ENCODE measurements around the gene ACOXL. TPM values are rescaled to one million over a fixed set of nuclear protein-coding genes. Genes with fewer than 3 reads are reported as not detected.

Gene ACOXL
- total and polyA plus RNA-seq, 12 donors: 0.05 to 0.19 (median 0.12) TPM; not detected in 8

DNA sequence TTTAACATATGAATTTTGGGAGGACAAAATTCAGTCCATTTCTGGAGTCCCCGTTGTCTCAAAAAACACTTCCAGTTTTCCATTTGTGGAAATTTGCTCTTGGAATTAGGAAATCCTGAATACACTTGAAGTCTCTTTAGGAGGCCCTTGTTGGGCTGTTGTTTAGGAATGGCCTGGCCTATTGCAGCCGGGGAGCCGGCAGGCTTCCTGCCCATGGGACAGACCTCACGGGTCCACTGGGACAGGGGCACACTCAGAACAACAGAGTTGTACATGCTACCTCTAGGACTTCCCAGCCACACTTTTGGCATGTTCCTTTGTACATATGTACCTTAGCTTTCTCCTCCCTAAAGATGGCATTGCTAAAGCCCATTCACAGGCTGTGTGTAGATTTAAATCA lies 57.3 kb downstream of the ACOXL start:
- no peaks in the 10 kb centered on the region for H3K36me3 ChIP-seq (replicated peaks in 1 of 2)
- WGBS, 4 donors: 85 to 100% (median 92%) methylated on average over 4 of the region's 4 CpGs
- H3K27ac ChIP-seq: no peak overlapping the region
- no peaks in the 10 kb centered on the region for H3K27me3 ChIP-seq
- no peak overlapping the region for H3K4me3 ChIP-seq
- TF ChIP-seq, protein P1, sequence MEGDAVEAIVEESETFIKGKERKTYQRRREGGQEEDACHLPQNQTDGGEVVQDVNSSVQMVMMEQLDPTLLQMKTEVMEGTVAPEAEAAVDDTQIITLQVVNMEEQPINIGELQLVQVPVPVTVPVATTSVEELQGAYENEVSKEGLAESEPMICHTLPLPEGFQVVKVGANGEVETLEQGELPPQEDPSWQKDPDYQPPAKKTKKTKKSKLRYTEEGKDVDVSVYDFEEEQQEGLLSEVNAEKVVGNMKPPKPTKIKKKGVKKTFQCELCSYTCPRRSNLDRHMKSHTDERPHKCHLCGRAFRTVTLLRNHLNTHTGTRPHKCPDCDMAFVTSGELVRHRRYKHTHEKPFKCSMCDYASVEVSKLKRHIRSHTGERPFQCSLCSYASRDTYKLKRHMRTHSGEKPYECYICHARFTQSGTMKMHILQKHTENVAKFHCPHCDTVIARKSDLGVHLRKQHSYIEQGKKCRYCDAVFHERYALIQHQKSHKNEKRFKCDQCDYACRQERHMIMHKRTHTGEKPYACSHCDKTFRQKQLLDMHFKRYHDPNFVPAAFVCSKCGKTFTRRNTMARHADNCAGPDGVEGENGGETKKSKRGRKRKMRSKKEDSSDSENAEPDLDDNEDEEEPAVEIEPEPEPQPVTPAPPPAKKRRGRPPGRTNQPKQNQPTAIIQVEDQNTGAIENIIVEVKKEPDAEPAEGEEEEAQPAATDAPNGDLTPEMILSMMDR (IDR thresholded peaks at IDR 0.05): no peak
- no peak for TF ChIP-seq POLR2A (IDR thresholded peaks at IDR 0.05)
- H3K9me3 ChIP-seq (replicated peaks in 1 of 3): no peaks in the 10 kb centered on the region
- intact Hi-C loops (cut with DNase I): no loop called here
- H3K4me1 ChIP-seq (replicated peaks in 1 of 2): no peaks in the 10 kb centered on the region
- DNase-seq: no peak

DNA sequence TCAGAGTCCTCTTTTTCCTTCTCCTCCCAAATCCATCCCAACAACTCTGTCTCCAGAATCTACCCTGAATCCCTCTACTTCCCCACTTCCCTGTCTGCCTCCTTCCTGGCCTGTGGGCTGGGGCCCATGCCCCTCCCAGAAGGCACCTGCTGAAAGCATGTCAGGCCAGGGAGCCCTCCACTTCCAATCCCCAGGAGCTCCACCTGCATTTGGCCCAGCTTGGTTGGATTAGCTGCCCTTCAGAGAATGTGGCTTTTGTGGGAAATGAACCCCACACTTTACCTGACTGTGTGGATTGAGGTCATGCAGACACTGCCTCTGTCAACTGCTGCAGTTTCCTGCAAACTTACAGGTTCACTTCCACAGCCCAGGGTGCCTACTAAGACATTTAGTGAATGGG lies 58.5 kb downstream of the ACOXL start:
- Histone ChIP-seq H3K9me3 (replicated peaks in 1 of 3) (no peaks in the 10 kb centered on the region), H3K27ac (no peak overlapping the region), H3K27me3 (no peaks in the 10 kb centered on the region), H3K36me3 (replicated peaks in 1 of 2) (no peaks in the 10 kb centered on the region), H3K4me1 (replicated peaks in 1 of 2) (no peaks in the 10 kb centered on the region), H3K4me3 (no peak overlapping the region)
- intact Hi-C loops (cut with DNase I): no loop called here
- DNase-seq: no peak
- TF ChIP-seq, protein P1 (IDR thresholded peaks at IDR 0.05): no peak
- TF ChIP-seq POLR2A (IDR thresholded peaks at IDR 0.05): no peak

DNA sequence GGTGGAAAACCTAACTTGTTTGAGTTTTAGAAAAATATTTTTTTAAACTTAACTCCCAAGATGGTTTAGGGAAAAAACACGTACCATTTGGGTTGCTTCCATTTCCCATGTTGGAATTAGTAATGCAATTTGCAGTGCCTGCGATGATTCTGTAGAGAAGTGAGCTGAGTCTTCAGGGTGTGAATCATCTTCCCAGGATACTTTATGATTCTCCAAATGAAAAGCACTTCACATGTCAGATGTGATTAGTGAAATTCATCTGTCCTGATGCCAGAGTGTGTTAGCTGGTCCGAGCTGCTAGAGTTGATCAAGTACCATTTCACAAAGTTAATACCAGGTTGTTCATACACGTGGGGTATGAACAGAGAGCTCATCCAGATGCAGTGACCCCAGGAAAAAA lies 59.1 kb downstream of the ACOXL start:
- no peak for TF ChIP-seq POLR2A (IDR thresholded peaks at IDR 0.05)
- TF ChIP-seq, protein P1 (IDR thresholded peaks at IDR 0.05): no peak
- no peak for DNase-seq
- Histone ChIP-seq H3K4me1 (replicated peaks in 1 of 2) (no peaks in the 10 kb centered on the region), H3K36me3 (replicated peaks in 1 of 2) (no peaks in the 10 kb centered on the region), H3K4me3 (no peak overlapping the region), H3K9me3 (replicated peaks in 1 of 3) (no peaks in the 10 kb centered on the region), H3K27me3 (no peaks in the 10 kb centered on the region), H3K27ac (no peak overlapping the region)
- intact Hi-C loops (cut with DNase I): no loop called here
- WGBS, 4 donors: 68 to 85% (median 79%) methylated on average over 4 of the region's 4 CpGs

DNA sequence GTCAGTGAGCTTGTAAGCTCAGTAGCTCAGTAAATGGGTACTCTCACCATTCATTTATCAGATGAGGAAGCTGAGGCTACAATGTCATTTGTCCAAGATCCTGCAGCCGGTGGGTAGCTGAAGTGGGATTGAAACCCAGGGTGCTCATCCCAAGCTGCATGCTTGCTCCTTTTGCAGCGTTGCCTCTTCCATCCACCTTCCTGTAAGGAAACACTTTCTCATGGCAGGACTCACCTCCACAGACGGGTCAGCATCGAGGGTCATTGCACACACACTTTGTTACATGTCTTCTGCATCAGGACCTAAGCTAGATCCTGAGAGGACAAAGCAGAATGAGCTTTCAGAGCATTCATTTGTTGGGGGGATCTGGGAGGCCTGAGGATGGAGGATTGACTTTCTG lies 60.7 kb downstream of the ACOXL start:
- Histone ChIP-seq H3K9me3 (replicated peaks in 1 of 3) (no peaks in the 10 kb centered on the region), H3K36me3 (replicated peaks in 1 of 2) (no peaks in the 10 kb centered on the region), H3K4me3 (no peak overlapping the region), H3K27ac (no peak overlapping the region), H3K27me3 (no peaks in the 10 kb centered on the region), H3K4me1 (replicated peaks in 1 of 2) (no peaks in the 10 kb centered on the region)
- intact Hi-C loops (cut with DNase I): no loop called here
- no peak for DNase-seq
- 87 to 93% (median 88%) methylated on average over 4 of the region's 4 CpGs for WGBS, 4 donors
- no peak for TF ChIP-seq POLR2A (IDR thresholded peaks at IDR 0.05)
- TF ChIP-seq, protein P1 (IDR thresholded peaks at IDR 0.05): no peak
